SK-N-MC (cell line): ENCODE measurements around the gene ARRDC2.

Experiments used
- DNase-seq: peaks from one replicate; pipeline ENCODE4 v3.0.0-alpha.2; 2011; ENCODE audit warnings: low read depth, low spot score
- H3K27ac ChIP-seq: fragments of 200-600 bp; sonication (generic); 2 replicates; pipeline ENCODE4 v1.5.1; 2016; ENCODE audit warnings: mixed run types
- H3K36me3 ChIP-seq: fragments of 200-600 bp; sonication (generic); 2 replicates; pipeline ENCODE4 v1.6.1; 2017; ENCODE audit warnings: antibody characterized with exemption, low read length, mixed read lengths; ENCODE audit not compliant: insufficient read depth
- H3K4me3 ChIP-seq: fragments of 200-600 bp; sonication (generic); 2 replicates; pipeline ENCODE4 v1.5.1; 2016
- H3K9ac ChIP-seq: fragments of 200-600 bp; sonication (generic); 2 replicates; pipeline ENCODE4 v1.8.0; 2017; ENCODE audit warnings: mixed run types, mixed read lengths; ENCODE audit not compliant: insufficient read length
- H3K9me3 ChIP-seq: fragments of 200-600 bp; sonication (generic); 2 replicates; pipeline ENCODE4 v1.6.1; 2017; ENCODE audit warnings: low read depth, mild to moderate bottlenecking, antibody characterized with exemption, low read length, moderate library complexity, mixed read lengths
- EZH2 ChIP-seq: fragments of 200-600 bp; sonication (generic); IDR thresholded peaks from one replicate; pipeline ENCODE4 v1.6.1; 2017; ENCODE audit warnings: antibody characterized with exemption
- FOXP2 ChIP-seq: optimal IDR thresholded peaks from 2 replicates; pipeline ENCODE3; 2011; ENCODE audit warnings: mild to moderate bottlenecking, moderate library complexity; ENCODE audit not compliant: insufficient read depth; ENCODE audit errors: extremely low read length, control extremely low read depth
- POLR2AphosphoS5 ChIP-seq: IDR thresholded peaks from 2 replicates; pipeline ENCODE4 v1.6.1; 2012; ENCODE audit warnings: mild to moderate bottlenecking, low read depth, low read length, borderline replicate concordance

ARRDC2 gene

GRCh38 chr19:18008814-18009213, 844 bp downstream of the ARRDC2 start:
- no peak overlapping the region for H3K4me3 ChIP-seq
- H3K27ac ChIP-seq: no peak overlapping the region
- no peak for TF ChIP-seq POLR2AphosphoS5
- no peak for DNase-seq
- H3K9me3 ChIP-seq: no peaks in the 10 kb centered on the region
- no peak overlapping the region for H3K9ac ChIP-seq
- peaks cover 3% of the 10 kb centered on the region; the same call in 1 of the 2 replicates for H3K36me3 ChIP-seq

GRCh38 chr19:18009412-18010066, 1.6 kb downstream of the ARRDC2 start:
- H3K4me3 ChIP-seq: no peak overlapping the region
- peaks cover 3% of the 10 kb centered on the region; the same call in 1 of the 2 replicates for H3K36me3 ChIP-seq
- H3K27ac ChIP-seq: no peak overlapping the region
- H3K9me3 ChIP-seq: no peaks in the 10 kb centered on the region
- DNase-seq: no peak
- H3K9ac ChIP-seq: no peak overlapping the region
- no peak for TF ChIP-seq POLR2AphosphoS5
- TF ChIP-seq EZH2: no peak
- TF ChIP-seq FOXP2: no peak

- Histone ChIP-seq H3K9ac (no peak overlapping the region), H3K9me3 (no peaks in the 10 kb centered on the region), H3K36me3 (peaks cover 3% of the 10 kb centered on the region; the same call in 1 of the 2 replicates)
These were observed 2.2 kb downstream of the ARRDC2 start for GRCh38 chr19:18010149-18010548.

GRCh38 chr19:18013210-18014111, 5.5 kb downstream of the ARRDC2 start:
- H3K9me3 ChIP-seq: no peaks in the 10 kb centered on the region
- H3K36me3 ChIP-seq: peaks cover 3% of the 10 kb centered on the region; the same call in 1 of the 2 replicates
- no peak for DNase-seq
- H3K9ac ChIP-seq: no peak overlapping the region
- TF ChIP-seq POLR2AphosphoS5: no peak
- TF ChIP-seq EZH2: no peak
- no peak for TF ChIP-seq FOXP2
- no peak overlapping the region for H3K4me3 ChIP-seq
- no peak overlapping the region for H3K27ac ChIP-seq

More at GRCh38 chr19:18010149-18010548, 2.2 kb downstream of the ARRDC2 start:
- H3K27ac ChIP-seq: no peak overlapping the region
- DNase-seq: no peak
- TF ChIP-seq POLR2AphosphoS5 (no peak), FOXP2 (no peak), EZH2 (no peak)
- no peak overlapping the region for H3K4me3 ChIP-seq

GRCh38 chr19:18014197-18014596, 6.2 kb downstream of the ARRDC2 start:
- Histone ChIP-seq H3K27ac (no peak overlapping the region), H3K9me3 (no peaks in the 10 kb centered on the region), H3K4me3 (no peak overlapping the region), H3K9ac (no peak overlapping the region), H3K36me3 (peaks cover 3% of the 10 kb centered on the region; the same call in 1 of the 2 replicates)
- DNase-seq: no peak
- TF ChIP-seq FOXP2 (no peak), POLR2AphosphoS5 (no peak), EZH2 (no peak)

- no peak for DNase-seq
- no peak overlapping the region for H3K27ac ChIP-seq
- H3K9me3 ChIP-seq: no peaks in the 10 kb centered on the region
- H3K9ac ChIP-seq: no peak overlapping the region
- H3K4me3 ChIP-seq: no peak overlapping the region
- no peak for TF ChIP-seq EZH2
- H3K36me3 ChIP-seq: peaks cover 3% of the 10 kb centered on the region; the same call in 1 of the 2 replicates
These were observed 8.4 kb downstream of the ARRDC2 start for GRCh38 chr19:18016209-18016910.

GRCh38 chr19:18017275-18018083, 9.5 kb downstream of the ARRDC2 start:
- DNase-seq: no peak
- Histone ChIP-seq H3K36me3 (peaks cover 3% of the 10 kb centered on the region; the same call in 1 of the 2 replicates), H3K9me3 (no peaks in the 10 kb centered on the region), H3K27ac (no peak overlapping the region), H3K4me3 (no peak overlapping the region), H3K9ac (no peak overlapping the region)
- no peak for TF ChIP-seq FOXP2
- TF ChIP-seq POLR2AphosphoS5: no peak
- no peak for TF ChIP-seq EZH2
